Activated CD4-positive, alpha-beta T cell treated with anti-CD3 and anti-CD28 coated beads, Interleukin-2, amount 10 ng/mL, durations not matched to agents 7 days and 5 days (primary cell): ENCODE results near the gene RTN4RL1. TPM values are rescaled to one million over a fixed set of nuclear protein-coding genes. Genes with fewer than 3 reads are reported as not detected.
A peak's percentile ranks its signal among the peaks of the same experiment; 100 is the strongest.

Experiments
- CTCF ChIA-PET: fragments of 350-600 bp; sonication (Branson Sonifier 250); formaldehyde crosslinking; loops from one replicate; lab custom pipeline; 2021; ENCODE audit warnings: antibody characterized with exemption; lab: Charles Lee
- POLR2A ChIA-PET: fragments of 350-600 bp; sonication (Branson Sonifier 250); formaldehyde crosslinking; loops from one replicate; lab custom pipeline; 2021; ENCODE audit warnings: antibody characterized with exemption; lab: Charles Lee
- DNase-seq: peaks from one replicate; pipeline ENCODE4 v3.0.0-alpha.2; 2020
- H3K27ac Mint-ChIP-seq: one replicate; pipeline ENCODE4 v1.8.0; 2021; ENCODE audit warnings: mild to moderate bottlenecking, moderate library complexity, mixed read lengths
- H3K27me3 Mint-ChIP-seq: one replicate; pipeline ENCODE4 v1.8.0; 2021; ENCODE audit warnings: mixed read lengths
- H3K36me3 Mint-ChIP-seq: one replicate; pipeline ENCODE4 v1.8.0; 2021; ENCODE audit warnings: low read depth, mixed read lengths
- H3K4me1 Mint-ChIP-seq: one replicate; pipeline ENCODE4 v1.8.0; 2021; ENCODE audit warnings: mixed read lengths
- H3K4me3 Mint-ChIP-seq: one replicate; pipeline ENCODE4 v1.8.0; 2021; ENCODE audit warnings: mild to moderate bottlenecking, moderate library complexity, mixed read lengths
- H3K9me3 Mint-ChIP-seq: one replicate; pipeline ENCODE4 v1.8.0; 2021; ENCODE audit warnings: mixed read lengths
- total RNA-seq, 2 experiments: library from RNA; stranded (reverse); gene quantifications; one replicate each; pipeline ENCODE4 v1.2.3, GENCODE V29; 2021

The RTN4RL1 gene
- total RNA-seq, 2 experiments from 2014 or later, result 0.19 to 0.20 TPM

- ChIA-PET CTCF (interaction anchor here (0.8 to 3.3 kb wide), 6 partner anchors 10 to 204 kb away, joined by 3 to 17 read pairs (median 4); partner anchors contain the start of gene HIC1), POLR2A (no interaction called here)
- peak overlapping the region; percentile 36 for H3K27ac Mint-ChIP-seq
- H3K36me3 Mint-ChIP-seq, result peaks cover 24% of the 10 kb centered on the region
- peak overlapping the region; percentile 56 for H3K4me3 Mint-ChIP-seq
- H3K9me3 Mint-ChIP-seq, result no peaks in the 10 kb centered on the region
- peaks cover 26% of the 10 kb centered on the region for H3K4me1 Mint-ChIP-seq
- H3K27me3 Mint-ChIP-seq, result no peaks in the 10 kb centered on the region
- DNase-seq, result no peak
These were observed 15.9 kb upstream of the RTN4RL1 start for GRCh38 chr17:2040942-2041560.

GRCh38 chr17:2040219-2040827 lies 15.2 kb upstream of the RTN4RL1 start:
- Mint-ChIP-seq H3K4me1 (peaks cover 26% of the 10 kb centered on the region), H3K9me3 (no peaks in the 10 kb centered on the region), H3K4me3 (no peak overlapping the region), H3K36me3 (peaks cover 24% of the 10 kb centered on the region), H3K27me3 (no peaks in the 10 kb centered on the region), H3K27ac (no peak overlapping the region)
- ChIA-PET POLR2A (no interaction called here), CTCF (interaction anchor here (0.8 to 3.3 kb wide), 4 partner anchors 11 to 205 kb away, joined by 3 to 17 read pairs (median 3); partner anchors contain the start of gene HIC1)
- DNase-seq, result no peak

GRCh38 chr17:2037155-2037554 lies 12.0 kb upstream of the RTN4RL1 start:
- Mint-ChIP-seq H3K36me3 (peaks cover 6% of the 10 kb centered on the region), H3K9me3 (no peaks in the 10 kb centered on the region), H3K4me1 (peaks cover 11% of the 10 kb centered on the region), H3K27ac (no peak overlapping the region), H3K27me3 (no peaks in the 10 kb centered on the region), H3K4me3 (no peak overlapping the region)
- ChIA-PET CTCF (interaction anchor here (1.0 kb wide), 1 partner anchor 17 kb away, joined by 3 read pairs; the partner anchor contains the start of gene HIC1), POLR2A (interaction anchor here (0.7 kb wide), 1 partner anchor 28 kb away, joined by 3 read pairs; no protein-coding TSS in a partner anchor)
- no peak for DNase-seq

DNA sequence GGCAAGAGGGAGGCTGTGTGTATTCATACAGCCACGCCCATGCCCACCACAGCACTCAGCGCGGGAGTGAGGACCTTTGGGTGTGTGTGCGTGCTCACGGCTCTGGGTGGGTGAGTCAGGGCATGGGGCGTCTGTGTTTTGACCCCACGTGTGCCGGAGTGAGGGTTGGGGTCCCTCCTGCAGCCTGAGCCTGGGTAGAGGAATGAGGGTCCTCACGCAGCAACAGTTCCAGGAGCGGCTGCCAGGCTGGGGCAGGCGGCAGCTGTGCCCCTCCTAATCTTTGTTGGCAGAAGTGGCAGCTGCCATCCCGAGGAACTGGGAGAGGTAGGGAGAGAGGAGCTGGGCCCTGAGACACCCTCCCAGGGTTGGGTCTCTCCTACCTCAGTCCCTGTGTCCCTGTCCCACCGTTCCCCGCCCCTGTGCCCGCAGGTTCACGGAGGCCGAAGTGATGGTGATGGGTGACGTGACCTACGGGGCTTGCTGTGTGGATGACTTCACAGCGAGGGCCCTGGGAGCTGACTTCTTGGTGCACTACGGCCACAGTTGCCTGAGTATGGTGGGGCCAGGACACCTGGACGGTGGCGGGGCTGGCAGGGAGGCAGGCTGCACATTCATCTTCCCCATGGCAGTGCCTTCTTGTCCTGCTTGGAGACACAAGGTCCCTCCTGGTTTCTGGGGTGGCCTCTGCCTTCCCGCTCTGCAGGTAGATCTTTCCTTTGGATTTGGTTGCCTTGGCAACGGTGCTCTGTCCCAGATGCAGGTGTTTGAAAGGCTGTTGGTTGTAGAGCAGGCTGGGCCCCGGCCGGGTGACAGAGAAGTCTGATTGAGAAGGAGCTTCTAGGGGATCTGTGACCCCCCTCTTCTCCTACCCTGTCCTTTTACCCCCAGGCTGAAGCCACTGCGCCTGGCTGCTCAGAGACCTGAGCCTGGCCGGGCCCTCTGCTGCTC lies 10.7 kb upstream of the RTN4RL1 start:
- peaks cover 10% of the 10 kb centered on the region for H3K4me1 Mint-ChIP-seq
- H3K27ac Mint-ChIP-seq, result no peak overlapping the region
- H3K9me3 Mint-ChIP-seq, result no peaks in the 10 kb centered on the region
- H3K27me3 Mint-ChIP-seq, result no peaks in the 10 kb centered on the region
- H3K36me3 Mint-ChIP-seq, result peaks cover 3% of the 10 kb centered on the region
- CTCF ChIA-PET, result interaction anchor here (0.5 to 1.1 kb wide), 3 partner anchors 12 to 231 kb away, joined by 3 read pairs; no protein-coding TSS in a partner anchor
- POLR2A ChIA-PET, result no interaction called here
- H3K4me3 Mint-ChIP-seq, result no peak overlapping the region
- no peak for DNase-seq

DNA sequence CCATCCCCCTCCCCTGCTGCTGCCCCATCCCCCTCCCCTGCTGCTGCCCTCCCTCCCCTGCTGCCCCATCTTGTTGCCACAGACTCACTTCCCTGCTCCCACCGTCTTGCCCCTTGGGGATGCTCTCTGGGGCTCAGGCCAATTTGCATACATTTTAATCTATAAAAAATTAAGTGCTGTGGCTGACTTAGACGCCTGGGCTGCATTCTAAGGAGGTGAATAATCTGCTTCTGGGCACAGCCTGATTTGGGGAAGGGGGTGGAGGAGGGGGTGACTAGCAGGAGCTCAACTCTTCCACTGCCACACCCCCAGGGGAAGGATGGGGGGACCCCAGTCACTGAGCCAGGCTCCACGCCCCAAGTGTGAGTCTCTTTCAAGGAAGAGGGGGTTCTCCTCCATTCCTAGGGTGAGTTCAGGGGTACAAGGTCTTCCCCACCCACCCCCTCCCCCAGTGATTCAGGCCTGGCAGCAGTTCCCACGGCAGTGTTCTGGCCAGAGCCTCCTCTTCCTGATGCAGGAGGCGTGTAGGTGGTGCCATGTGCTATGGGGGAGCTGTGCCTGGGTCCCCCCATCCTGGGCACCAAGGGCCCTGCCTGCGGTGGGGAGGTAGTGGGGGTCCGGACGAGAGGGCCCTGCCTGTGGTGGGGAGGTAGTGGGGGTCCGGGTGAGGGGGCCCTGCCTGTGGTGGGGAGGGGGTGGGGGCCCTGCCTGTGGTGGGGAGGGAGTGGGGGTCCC lies 9.8 kb upstream of the RTN4RL1 start:
- POLR2A ChIA-PET, result no interaction called here
- Mint-ChIP-seq H3K36me3 (peaks cover 2% of the 10 kb centered on the region), H3K27ac (no peak overlapping the region), H3K9me3 (no peaks in the 10 kb centered on the region), H3K4me3 (no peak overlapping the region), H3K4me1 (peaks cover 12% of the 10 kb centered on the region), H3K27me3 (no peaks in the 10 kb centered on the region)
- CTCF ChIA-PET, result interaction anchor here (0.6 to 1.1 kb wide), 2 partner anchors 13 to 354 kb away, joined by 3 read pairs; no protein-coding TSS in a partner anchor
- DNase-seq, result no peak

DNA sequence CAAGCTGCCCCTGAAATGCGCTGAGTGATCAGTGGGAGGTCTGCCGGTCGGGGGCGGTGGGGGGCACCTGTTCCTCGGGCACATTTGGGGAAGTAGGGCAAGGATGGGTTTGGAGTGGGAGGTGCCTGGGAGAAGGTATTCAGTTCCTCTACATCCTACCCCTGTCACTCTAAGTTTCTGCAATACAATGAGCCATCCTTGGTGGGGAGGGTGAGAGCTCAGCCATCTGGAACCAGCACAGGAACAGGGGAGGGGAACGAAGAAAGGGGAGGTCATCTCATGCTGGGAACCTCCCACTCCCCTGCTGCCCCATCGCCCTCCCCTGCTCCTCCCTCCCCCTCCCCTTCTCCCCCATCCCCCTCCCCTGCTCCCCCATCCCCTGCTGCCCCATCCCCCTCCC lies 9.0 kb upstream of the RTN4RL1 start:
- no peak for DNase-seq
- Mint-ChIP-seq H3K9me3 (no peaks in the 10 kb centered on the region), H3K4me1 (peaks cover 17% of the 10 kb centered on the region), H3K36me3 (peaks cover 2% of the 10 kb centered on the region), H3K4me3 (no peak overlapping the region), H3K27me3 (peaks cover under 1% of the 10 kb centered on the region), H3K27ac (no peak overlapping the region)
- CTCF ChIA-PET, result no interaction called here
- POLR2A ChIA-PET, result no interaction called here

DNA sequence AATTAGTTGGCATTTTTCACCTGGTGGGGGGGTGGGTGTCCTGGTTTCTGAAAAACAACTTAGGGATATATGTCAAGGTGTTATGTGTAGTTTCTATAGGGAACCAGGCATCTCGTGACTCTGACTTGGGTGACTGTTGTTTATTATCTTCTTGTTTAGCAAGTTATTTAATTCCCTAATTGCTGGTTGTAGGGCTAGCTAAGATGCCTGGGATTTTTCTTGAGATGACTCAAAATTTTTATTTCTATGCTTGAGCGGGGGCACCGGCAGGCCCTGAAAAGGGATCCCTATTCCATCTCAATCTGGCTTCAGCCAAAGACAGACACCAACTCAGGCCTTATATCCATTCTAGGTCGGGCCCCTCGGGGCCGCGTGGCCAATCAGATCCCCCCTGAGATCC lies 8.0 kb upstream of the RTN4RL1 start:
- DNase-seq, result no peak
- no peak overlapping the region for H3K27ac Mint-ChIP-seq
- POLR2A ChIA-PET, result no interaction called here
- CTCF ChIA-PET, result no interaction called here
- peaks cover 17% of the 10 kb centered on the region for H3K4me1 Mint-ChIP-seq
- H3K9me3 Mint-ChIP-seq, result no peaks in the 10 kb centered on the region
- H3K27me3 Mint-ChIP-seq, result peaks cover 11% of the 10 kb centered on the region
- no peak overlapping the region for H3K4me3 Mint-ChIP-seq
- peaks cover 2% of the 10 kb centered on the region for H3K36me3 Mint-ChIP-seq

GRCh38 chr17:2030779-2031163 lies 5.6 kb upstream of the RTN4RL1 start:
- no peaks in the 10 kb centered on the region for H3K9me3 Mint-ChIP-seq
- peaks cover 3% of the 10 kb centered on the region for H3K36me3 Mint-ChIP-seq
- H3K4me3 Mint-ChIP-seq, result peak overlapping the region; percentile 95
- peaks cover 32% of the 10 kb centered on the region for H3K27me3 Mint-ChIP-seq
- H3K4me1 Mint-ChIP-seq, result peaks cover 22% of the 10 kb centered on the region
- H3K27ac Mint-ChIP-seq, result peak overlapping the region; percentile 88
- DNase-seq, result no peak
- ChIA-PET CTCF (interaction anchor here (1.3 kb wide), 1 partner anchor 11 kb away, joined by 6 read pairs; the partner anchor contains the start of gene OVCA2), POLR2A (no interaction called here)

- peaks cover 3% of the 10 kb centered on the region for H3K36me3 Mint-ChIP-seq
- ChIA-PET POLR2A (no interaction called here), CTCF (interaction anchor here (1.3 kb wide), 1 partner anchor 12 kb away, joined by 6 read pairs; the partner anchor contains the start of gene OVCA2)
- peak; percentile 90 for DNase-seq
- H3K27ac Mint-ChIP-seq, result peak within 1 kb of the TSS; percentile 88
- no peaks in the 10 kb centered on the region for H3K9me3 Mint-ChIP-seq
- peaks cover 26% of the 10 kb centered on the region for H3K4me1 Mint-ChIP-seq
- peaks cover 37% of the 10 kb centered on the region for H3K27me3 Mint-ChIP-seq
- peak within 1 kb of the TSS; percentile 95 for H3K4me3 Mint-ChIP-seq
These were observed 5.0 kb upstream of the RTN4RL1 start, which contains the start of gene DPH1 for GRCh38 chr17:2029911-2030778. Gene DPH1 (plus strand): TSS chr17:2030153. CDS start chr17:2030170, 17 bp downstream.

DNA sequence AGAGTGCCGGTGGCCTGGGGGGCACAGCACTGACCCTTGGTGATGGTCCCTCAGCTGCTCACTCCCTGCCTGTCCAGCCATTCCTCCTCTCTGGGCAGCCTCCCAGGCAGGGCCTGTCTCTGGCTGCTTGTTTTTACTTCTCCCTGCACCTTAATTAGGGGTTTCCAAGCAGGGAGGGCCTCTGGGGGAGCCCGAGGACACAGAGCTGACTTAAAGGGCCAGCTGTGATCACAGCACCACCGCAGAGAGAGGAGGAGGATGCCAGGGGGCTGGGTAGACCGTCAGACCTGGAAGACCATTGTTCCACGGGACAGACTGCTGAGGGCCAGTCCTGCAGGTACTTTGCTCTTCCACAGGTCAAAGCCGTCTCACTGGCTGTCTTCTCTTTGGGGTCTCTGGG lies 3.6 kb upstream of the RTN4RL1 start:
- ChIA-PET POLR2A (no interaction called here), CTCF (interaction anchor here (1.5 kb wide), 1 partner anchor 9 kb away, joined by 4 read pairs; no protein-coding TSS in a partner anchor)
- Mint-ChIP-seq H3K9me3 (no peaks in the 10 kb centered on the region), H3K27me3 (peaks cover 41% of the 10 kb centered on the region), H3K4me3 (no peak overlapping the region), H3K4me1 (peaks cover 28% of the 10 kb centered on the region), H3K36me3 (peaks cover 3% of the 10 kb centered on the region), H3K27ac (peak overlapping the region; percentile 57)
- DNase-seq, result no peak

GRCh38 chr17:2028234-2028614 lies 3.1 kb upstream of the RTN4RL1 start:
- H3K9me3 Mint-ChIP-seq, result no peaks in the 10 kb centered on the region
- no peak overlapping the region for H3K27ac Mint-ChIP-seq
- no peak for DNase-seq
- no peak overlapping the region for H3K4me3 Mint-ChIP-seq
- peaks cover 44% of the 10 kb centered on the region for H3K27me3 Mint-ChIP-seq
- peaks cover 28% of the 10 kb centered on the region for H3K4me1 Mint-ChIP-seq
- peaks cover 3% of the 10 kb centered on the region for H3K36me3 Mint-ChIP-seq
- ChIA-PET POLR2A (no interaction called here), CTCF (interaction anchor here (1.5 to 2.4 kb wide), 2 partner anchors 8 to 30 kb away, joined by 4 to 7 read pairs; no protein-coding TSS in a partner anchor)
